PC-9 (cell line): Measurements from ENCODE around the gene HERC4. TPM values are rescaled to one million over a fixed set of nuclear protein-coding genes. Genes with fewer than 3 reads are reported as not detected.
A peak's percentile ranks its signal among the peaks of the same experiment; 100 is the strongest.

Source experiments
- BruUV-seq: library from RNA; stranded (reverse); fragments of 400-500 nt; replicated peaks from 2 replicates; lab custom pipeline; 2021; lab: Mats Ljungman, UMichigan
- CTCF ChIA-PET: fragments of 300-600 bp; sonication (Branson Sonifier 250); formaldehyde crosslinking; loops from one replicate; lab custom pipeline; 2022; ENCODE audit warnings: antibody characterized with exemption; lab: Charles Lee
- POLR2A ChIA-PET: fragments of 300-600 bp; sonication (Branson Sonifier 250); formaldehyde crosslinking; loops from one replicate; lab custom pipeline; 2022; ENCODE audit warnings: antibody characterized with exemption; ENCODE audit not compliant: unreplicated experiment; lab: Charles Lee
- DNase-seq, 2 experiments: peaks; one replicate each; pipeline versions ENCODE4 v3.0.0 to v3.0.0-alpha.2; 2015 to 2022; ENCODE audit warnings: mixed read lengths in 1 of 2
- H2AFZ ChIP-seq: fragments of 200-600 bp; sonication (generic); 2 replicates; pipeline ENCODE4 v1.8.1; 2017; ENCODE audit warnings: antibody characterized with exemption
- H3F3A ChIP-seq: fragments of 200-600 bp; sonication (generic); 2 replicates; pipeline ENCODE4 v1.8.1; 2017; ENCODE audit warnings: antibody characterized with exemption, mild to moderate bottlenecking, low read depth; ENCODE audit not compliant: insufficient read depth
- H3K27ac ChIP-seq: fragments of 200-600 bp; sonication (generic); 2 replicates; pipeline ENCODE4 v1.6.1; 2016; ENCODE audit warnings: mixed run types
- H3K27me3 ChIP-seq: fragments of 200-600 bp; sonication (generic); 2 replicates; pipeline ENCODE4 v1.6.1; 2016; ENCODE audit warnings: low read depth, mixed run types; ENCODE audit not compliant: insufficient read depth
- H3K36me3 ChIP-seq: fragments of 200-600 bp; sonication (generic); 2 replicates; pipeline ENCODE4 v1.6.1; 2016; ENCODE audit warnings: low read depth, mixed run types
- H3K4me1 ChIP-seq: fragments of 200-600 bp; sonication (generic); replicated peaks from 2 replicates; pipeline ENCODE4 v1.6.1; 2016; ENCODE audit warnings: mixed run types; ENCODE audit not compliant: insufficient read depth
- H3K4me2 ChIP-seq: fragments of 200-600 bp; sonication (generic); 2 replicates; pipeline ENCODE4 v1.6.1; 2017; ENCODE audit warnings: mixed run types
- H3K4me3 ChIP-seq: fragments of 200-600 bp; sonication (generic); 2 replicates; pipeline ENCODE4 v1.6.1; 2016; ENCODE audit warnings: mixed run types
- H3K79me2 ChIP-seq: fragments of 200-600 bp; sonication (generic); 2 replicates; pipeline ENCODE4 v1.6.1; 2017; ENCODE audit warnings: low read depth, mixed run types
- H3K9me2 ChIP-seq: fragments of 200-600 bp; sonication (generic); 2 replicates; pipeline ENCODE4 v1.8.1; 2017; ENCODE audit warnings: mild to moderate bottlenecking; ENCODE audit not compliant: insufficient read depth
- H3K9me3 ChIP-seq: fragments of 200-600 bp; sonication (generic); 2 replicates; pipeline ENCODE4 v1.8.1; 2016; ENCODE audit warnings: low read depth; ENCODE audit not compliant: insufficient read depth
- H4K20me1 ChIP-seq: fragments of 200-600 bp; sonication (generic); 2 replicates; pipeline ENCODE4 v1.8.1; 2017; ENCODE audit not compliant: insufficient read depth
- CTCF ChIP-seq: fragments of 200-600 bp; sonication (generic); conservative IDR thresholded peaks from 2 replicates; pipeline ENCODE4 v1.6.1; 2017; ENCODE audit warnings: mixed run types, antibody characterized with exemption, mild to moderate bottlenecking, moderate library complexity
- EZH2 ChIP-seq: fragments of 200-600 bp; sonication (generic); IDR thresholded peaks from 2 replicates; pipeline ENCODE4 v1.8.0; 2017; ENCODE audit warnings: antibody characterized with exemption, low read depth
- intact Hi-C: fragments of 100-400 bp; cut with micrococcal nuclease; formaldehyde crosslinking; loops from one replicate; pipeline ENCODE4 v1.10.0; 2022; ENCODE audit not compliant: unreplicated experiment
- total RNA-seq: library from RNA; stranded (reverse); gene quantifications from 2 replicates; pipeline ENCODE4 v1.2.3, GENCODE V29; 2021

HERC4 gene
- total RNA-seq, 1 experiment from 2014 or later: 116 TPM

- Histone ChIP-seq H3F3A (peaks cover 43% of the 10 kb centered on the region), H3K4me3 (no peak overlapping the region), H3K9me3 (no peaks in the 10 kb centered on the region), H4K20me1 (peaks cover 4% of the 10 kb centered on the region), H3K27ac (peak overlapping the region; percentile 38), H3K79me2 (peaks cover 54% of the 10 kb centered on the region), H3K27me3 (no peaks in the 10 kb centered on the region), H3K36me3 (peaks cover 17% of the 10 kb centered on the region), H3K4me2 (peak overlapping the region; percentile 26), H2AFZ (no peak overlapping the region), H3K4me1 (peaks cover 25% of the 10 kb centered on the region), H3K9me2 (no peaks in the 10 kb centered on the region)
- ChIA-PET POLR2A (interaction anchor here (0.6 to 0.7 kb wide), 4 partner anchors 8 to 387 kb away, joined by 3 to 16 read pairs (median 7); no protein-coding TSS in a partner anchor), CTCF (interaction anchor here (0.6 kb wide), 1 partner anchor 163 kb away, joined by 3 read pairs; no protein-coding TSS in a partner anchor)
- intact Hi-C loops: no loop called here
- BruUV-seq: no TSS peak
- DNase-seq: peak in 1 of 2 experiments; percentile 76
- TF ChIP-seq EZH2: no peak
- TF ChIP-seq CTCF: no peak
Observed at GRCh38 chr10:68052463-68052862, 22.6 kb downstream of the HERC4 start.

GRCh38 chr10:68049289-68050078 lies 25.6 kb downstream of the HERC4 start:
- ChIA-PET POLR2A (no interaction called here), CTCF (interaction anchor here (0.6 kb wide), 1 partner anchor 53 kb away, joined by 10 read pairs; no protein-coding TSS in a partner anchor)
- BruUV-seq: no TSS peak
- H3K27ac ChIP-seq: no peak overlapping the region
- H3K27me3 ChIP-seq: no peaks in the 10 kb centered on the region
- H2AFZ ChIP-seq: no peak overlapping the region
- H3K4me3 ChIP-seq: no peak overlapping the region
- no peak for TF ChIP-seq CTCF
- TF ChIP-seq EZH2: no peak
- peaks cover 14% of the 10 kb centered on the region for H4K20me1 ChIP-seq
- H3K4me2 ChIP-seq: no peak overlapping the region
- peaks cover 62% of the 10 kb centered on the region for H3K79me2 ChIP-seq
- no peaks in the 10 kb centered on the region for H3K9me2 ChIP-seq
- intact Hi-C loops: no loop called here
- peaks cover 54% of the 10 kb centered on the region for H3F3A ChIP-seq
- DNase-seq: no peak
- H3K9me3 ChIP-seq: no peaks in the 10 kb centered on the region
- peaks cover 13% of the 10 kb centered on the region; the same call in 1 of the 2 replicates for H3K36me3 ChIP-seq
- peaks cover 26% of the 10 kb centered on the region for H3K4me1 ChIP-seq

GRCh38 chr10:68047554-68048327 lies 27.3 kb downstream of the HERC4 start:
- peaks cover 14% of the 10 kb centered on the region for H4K20me1 ChIP-seq
- no peaks in the 10 kb centered on the region for H3K27me3 ChIP-seq
- H3F3A ChIP-seq: peaks cover 48% of the 10 kb centered on the region
- POLR2A ChIA-PET: interaction anchor here (0.6 kb wide), 1 partner anchor 68 kb away, joined by 4 read pairs; no protein-coding TSS in a partner anchor
- no peak overlapping the region for H2AFZ ChIP-seq
- no TSS peak for BruUV-seq
- 0 out of 2 replicates have a peak overlapping the region, but pooled peaks have one; percentile 6 for H3K27ac ChIP-seq
- no peak for DNase-seq
- CTCF ChIA-PET: interaction anchor here (0.7 kb wide), 1 partner anchor 860 kb away, joined by 3 read pairs; no protein-coding TSS in a partner anchor
- peaks cover 59% of the 10 kb centered on the region for H3K79me2 ChIP-seq
- H3K9me3 ChIP-seq: no peaks in the 10 kb centered on the region
- intact Hi-C loops: no loop called here
- H3K4me3 ChIP-seq: no peak overlapping the region
- H3K9me2 ChIP-seq: no peaks in the 10 kb centered on the region
- H3K4me2 ChIP-seq: no peak overlapping the region
- H3K36me3 ChIP-seq: peaks cover 21% of the 10 kb centered on the region
- TF ChIP-seq EZH2 (no peak), CTCF (no peak)
- peaks cover 17% of the 10 kb centered on the region for H3K4me1 ChIP-seq
